HG02678 (cell line): Measurements from ENCODE around the gene NDST3.

ENCODE experiments used
- ATAC-seq: cut with Tn5 transposase; IDR thresholded peaks from one replicate; pipeline ENCODE4 v1.9.1; 2021; ENCODE audit warnings: mild to moderate bottlenecking, moderate library complexity; ENCODE audit not compliant: unreplicated experiment

Gene NDST3

GRCh38 chr4:118307643-118308042 is 273.4 kb downstream of the NDST3 start:
- ATAC-seq = no peak
